Vagina (tissue), 2 donors: ENCODE results near the gene C4BPA.

Experiments
- POLR2A ChIP-seq, 2 donors: fragments of 450-650 bp; IDR thresholded peaks; one replicate each; pipeline ENCODE4 v1.6.1; 2017; ENCODE audit warnings: antibody characterized with exemption in 2 of 2, mild to moderate bottlenecking in 2 of 2, moderate library complexity in 2 of 2
- POLR2AphosphoS5 ChIP-seq, 2 donors: sonication (generic); formaldehyde crosslinking; IDR thresholded peaks; one replicate each; pipeline ENCODE4 v1.9.0; 2017; ENCODE audit warnings: antibody characterized with exemption in 2 of 2, mild to moderate bottlenecking in 2 of 2, low read depth in 1 of 2; ENCODE audit not compliant: insufficient read depth in 1 of 2
- TF ChIP-seq, protein P1 (sequence below), 3 experiments: fragments of 450-650 bp in 2 of 3; fragments of 200-600 bp in 1 of 3; sonication (generic) in 1 of 3; IDR thresholded peaks; one replicate each; pipeline ENCODE4 v1.5.1; 2017 to 2019; ENCODE audit warnings: antibody characterized with exemption in 3 of 3, mild to moderate bottlenecking in 2 of 3, moderate library complexity in 2 of 3

DNA sequence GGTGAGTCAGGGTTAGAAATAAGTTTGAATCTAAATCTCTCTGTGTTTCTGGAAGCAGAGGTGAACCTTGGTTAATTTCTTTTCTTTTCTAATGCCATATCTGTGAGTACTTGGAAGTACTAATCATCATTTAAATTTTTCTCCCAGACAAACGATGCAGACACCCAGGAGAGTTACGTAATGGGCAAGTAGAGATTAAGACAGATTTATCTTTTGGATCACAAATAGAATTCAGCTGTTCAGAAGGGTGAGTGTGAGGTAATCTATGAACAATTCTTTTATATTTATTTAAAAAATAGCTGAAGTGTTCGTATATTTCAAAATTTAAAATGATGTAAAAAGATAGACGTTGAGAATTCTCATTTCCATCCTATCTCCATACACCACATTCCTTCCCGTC, 11.2 kb downstream of the C4BPA start:
- TF ChIP-seq, protein P1, sequence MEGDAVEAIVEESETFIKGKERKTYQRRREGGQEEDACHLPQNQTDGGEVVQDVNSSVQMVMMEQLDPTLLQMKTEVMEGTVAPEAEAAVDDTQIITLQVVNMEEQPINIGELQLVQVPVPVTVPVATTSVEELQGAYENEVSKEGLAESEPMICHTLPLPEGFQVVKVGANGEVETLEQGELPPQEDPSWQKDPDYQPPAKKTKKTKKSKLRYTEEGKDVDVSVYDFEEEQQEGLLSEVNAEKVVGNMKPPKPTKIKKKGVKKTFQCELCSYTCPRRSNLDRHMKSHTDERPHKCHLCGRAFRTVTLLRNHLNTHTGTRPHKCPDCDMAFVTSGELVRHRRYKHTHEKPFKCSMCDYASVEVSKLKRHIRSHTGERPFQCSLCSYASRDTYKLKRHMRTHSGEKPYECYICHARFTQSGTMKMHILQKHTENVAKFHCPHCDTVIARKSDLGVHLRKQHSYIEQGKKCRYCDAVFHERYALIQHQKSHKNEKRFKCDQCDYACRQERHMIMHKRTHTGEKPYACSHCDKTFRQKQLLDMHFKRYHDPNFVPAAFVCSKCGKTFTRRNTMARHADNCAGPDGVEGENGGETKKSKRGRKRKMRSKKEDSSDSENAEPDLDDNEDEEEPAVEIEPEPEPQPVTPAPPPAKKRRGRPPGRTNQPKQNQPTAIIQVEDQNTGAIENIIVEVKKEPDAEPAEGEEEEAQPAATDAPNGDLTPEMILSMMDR (IDR thresholded peaks at IDR 0.05), result no peak
- TF ChIP-seq POLR2AphosphoS5 (IDR thresholded peaks at IDR 0.05; ENCODE audit: insufficient read depth in 1 of 2, low read depth in 1 of 2), result no peak
- TF ChIP-seq POLR2A (IDR thresholded peaks at IDR 0.05), result no peak
